Activated CD8-positive, alpha-beta memory T cell treated with anti-CD3 and anti-CD28 coated beads for 4 hours (primary cell): ENCODE data around the gene KIF1A.
A peak's percentile ranks its signal among the peaks of the same experiment; 100 is the strongest.
"Not testable (repeated sequence)": the region's sequence is repeated elsewhere in the genome, so short reads cannot be mapped to it uniquely, and the experiment has no call there.

ENCODE experiments used
- DNase-seq, 2 donors: peaks; one replicate each; pipeline ENCODE4 v3.0.0-alpha.2; 2020; ENCODE audit warnings: low read depth in 2 of 2

Gene KIF1A

DNA sequence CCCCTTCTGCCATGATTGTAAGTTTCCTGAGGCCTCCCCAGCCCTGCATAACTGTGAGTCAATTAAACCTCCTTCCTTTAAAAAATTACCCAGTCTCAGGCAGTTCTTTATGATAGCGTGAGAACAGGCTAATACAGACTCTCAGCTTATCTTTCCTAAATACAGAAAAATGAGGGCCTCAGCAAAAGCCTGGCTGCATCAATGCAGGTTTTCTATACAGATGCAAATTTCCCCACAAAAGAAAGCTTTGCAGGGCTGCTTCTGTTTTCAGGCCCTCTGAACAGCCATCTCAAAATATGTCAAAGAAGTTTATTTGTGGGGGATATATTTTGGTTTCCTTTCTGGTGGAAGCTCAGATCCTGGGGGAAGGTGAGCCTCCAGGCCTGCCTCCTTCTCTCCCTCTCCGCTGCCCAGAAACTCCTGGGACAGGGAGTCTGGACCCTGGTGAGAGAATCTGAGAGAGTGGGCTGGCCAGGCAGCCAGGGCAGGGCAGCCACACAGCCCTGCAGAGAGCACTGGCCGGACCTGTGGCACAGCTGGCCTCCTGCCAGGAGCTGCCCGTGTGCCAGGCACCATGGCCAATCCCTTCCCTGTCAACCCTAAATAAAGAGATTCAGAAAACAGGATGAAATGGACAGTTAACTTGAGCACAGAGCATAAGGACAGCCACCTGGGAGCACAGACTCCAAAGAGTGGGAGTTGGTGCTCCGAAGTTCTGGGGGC is 27.0 kb upstream of the KIF1A start:
- no peak for DNase-seq

DNA sequence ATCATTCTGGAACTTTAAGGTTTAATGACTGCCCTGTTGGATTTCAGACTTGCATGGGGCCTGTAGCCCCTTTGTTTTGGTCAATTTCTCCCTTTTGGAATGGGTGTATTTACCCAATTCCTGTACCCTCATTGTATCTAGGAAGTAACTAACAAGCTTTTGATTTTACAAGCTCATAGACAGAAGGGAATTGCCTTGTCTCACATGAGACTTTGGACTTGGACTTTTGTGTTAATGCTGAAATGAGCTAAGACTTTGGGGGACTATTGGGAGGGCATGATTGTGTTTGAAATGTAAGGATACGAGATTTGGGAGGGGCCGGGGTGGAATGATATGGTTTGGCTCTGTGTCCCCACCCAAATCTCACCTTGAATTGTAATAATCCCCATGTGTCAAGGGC is 26.3 kb upstream of the KIF1A start:
- not testable (repeated sequence) for DNase-seq

DNA sequence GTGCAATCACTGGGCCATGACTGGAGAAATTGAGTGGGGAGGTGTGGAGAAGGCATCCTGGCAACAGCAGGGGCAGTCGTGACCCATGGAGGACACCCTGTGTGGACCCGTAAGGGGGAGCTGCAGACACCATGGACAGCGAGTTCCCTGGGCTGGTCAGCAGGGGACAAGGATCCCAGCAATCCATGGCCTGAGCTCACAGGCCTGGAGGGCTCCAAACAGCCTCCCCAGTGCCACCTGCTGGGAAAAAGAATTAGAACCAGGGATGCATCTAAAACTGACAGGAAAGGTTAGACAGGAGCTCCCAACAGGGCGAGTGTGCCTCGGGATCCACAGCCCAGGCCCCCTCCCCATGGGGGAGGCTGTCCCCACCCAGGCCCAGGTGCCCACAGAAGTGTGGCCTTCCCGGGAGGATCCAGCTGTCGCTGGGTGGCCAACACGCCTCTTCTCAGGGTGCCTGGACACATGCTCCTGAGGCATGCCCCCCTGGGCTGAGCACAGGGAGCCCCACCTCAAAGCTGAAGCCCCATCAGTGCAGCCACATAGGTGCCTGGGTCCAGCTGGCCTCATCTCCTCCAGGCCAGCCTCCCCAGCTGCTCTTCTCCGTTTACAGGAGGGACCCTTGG is 20.5 kb upstream of the KIF1A start:
- no peak for DNase-seq

DNA sequence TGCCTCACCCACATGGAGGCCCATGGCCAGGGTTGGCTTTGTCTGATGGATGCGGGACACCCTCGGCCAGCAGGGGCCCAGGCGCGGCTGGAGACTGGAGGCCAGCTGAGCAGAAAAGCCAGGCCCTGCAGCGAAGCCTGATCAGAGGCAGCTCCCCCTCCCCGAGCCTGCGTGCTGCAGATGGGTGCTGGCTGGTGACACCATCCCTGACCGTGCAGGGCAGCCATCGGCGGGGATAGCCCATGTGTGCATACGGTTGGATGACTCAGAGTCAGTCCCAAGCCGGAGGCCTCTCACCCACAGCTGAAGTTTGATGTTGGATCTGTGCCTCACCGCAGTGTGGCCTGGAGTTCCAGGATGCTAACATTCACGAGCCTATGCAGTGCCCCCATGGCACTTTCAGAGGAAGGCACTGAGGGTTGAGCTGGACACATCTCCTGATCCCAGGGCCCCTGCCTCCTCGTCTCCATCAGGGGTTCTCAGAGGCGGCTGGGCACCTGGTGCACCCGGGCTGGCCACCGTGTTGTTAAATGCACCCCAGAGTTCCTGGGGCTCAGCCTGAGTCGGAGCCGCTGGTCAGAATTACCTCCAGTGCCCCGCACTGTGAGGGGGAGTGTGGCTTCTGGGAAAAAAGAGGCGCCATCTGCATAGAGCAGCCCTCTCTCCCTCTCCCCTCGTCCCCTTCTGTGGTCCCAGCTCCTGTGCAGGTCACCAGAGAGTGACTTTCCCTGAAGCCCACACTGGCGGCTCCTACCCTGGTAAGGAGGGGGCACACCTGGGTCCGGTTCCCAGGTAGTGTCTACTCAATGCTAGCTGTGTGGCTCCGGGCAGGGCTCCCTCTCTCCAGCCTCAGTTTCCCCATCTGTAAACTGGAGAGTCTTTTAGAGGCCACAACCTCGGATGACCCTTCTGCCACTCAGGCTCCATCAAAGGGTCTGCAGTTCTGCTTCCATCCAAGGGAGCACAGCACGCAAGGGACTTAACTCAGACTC is 19.4 kb upstream of the KIF1A start:
- DNase-seq = no peak

DNA sequence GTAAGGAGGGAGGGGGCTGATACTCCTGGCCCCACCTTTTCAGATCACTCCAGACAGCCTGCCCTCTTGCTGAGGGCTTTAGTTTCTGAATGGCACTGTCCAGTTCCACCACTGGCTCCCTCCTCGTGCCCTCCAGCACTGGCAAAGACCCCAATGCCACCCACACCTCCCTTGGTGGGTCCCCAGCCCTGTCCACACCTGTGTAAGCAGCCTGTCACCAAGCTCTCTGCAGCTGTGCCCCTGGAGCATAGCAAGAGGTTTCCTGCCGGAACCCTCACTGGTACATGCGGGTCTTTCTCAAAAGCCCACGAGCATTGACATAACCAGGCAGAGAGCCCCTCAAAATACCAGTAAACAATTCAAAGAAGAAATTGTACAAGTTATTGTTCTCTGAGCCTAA is 17.6 kb upstream of the KIF1A start:
- no peak for DNase-seq

DNA sequence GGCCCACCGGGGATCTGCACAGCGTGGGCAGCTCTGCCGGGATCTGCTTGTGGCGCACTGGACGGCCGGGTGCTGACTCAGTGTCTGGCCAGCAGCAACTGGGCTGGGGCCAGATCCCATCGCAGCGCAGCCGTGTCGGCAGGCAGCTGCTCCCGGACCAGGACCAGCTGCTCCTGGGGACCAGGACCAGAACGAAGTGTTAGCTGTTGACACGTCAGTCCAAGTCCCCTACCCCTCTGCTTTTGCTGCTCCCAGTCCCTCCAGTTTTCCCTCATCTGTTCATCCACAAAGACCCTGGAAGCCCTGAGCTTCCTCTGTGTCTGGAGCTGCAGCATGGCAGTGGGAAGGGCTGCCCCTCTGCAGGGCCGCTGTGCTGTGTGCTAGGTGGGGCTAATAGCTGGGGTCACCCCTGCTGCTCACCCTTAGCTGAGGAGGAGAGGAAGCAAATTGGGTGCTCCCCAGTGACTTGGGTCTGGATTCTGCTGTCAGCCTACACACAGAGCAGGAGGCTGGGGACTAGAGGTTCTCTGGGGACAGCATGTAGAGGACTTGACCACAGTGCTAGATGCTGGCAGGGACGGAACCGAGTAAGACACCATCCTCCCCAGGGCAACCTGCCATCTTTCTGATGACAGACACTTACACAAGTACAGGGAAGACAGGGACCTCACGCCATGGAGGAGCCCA is 16.9 kb upstream of the KIF1A start:
- no peak for DNase-seq

DNA sequence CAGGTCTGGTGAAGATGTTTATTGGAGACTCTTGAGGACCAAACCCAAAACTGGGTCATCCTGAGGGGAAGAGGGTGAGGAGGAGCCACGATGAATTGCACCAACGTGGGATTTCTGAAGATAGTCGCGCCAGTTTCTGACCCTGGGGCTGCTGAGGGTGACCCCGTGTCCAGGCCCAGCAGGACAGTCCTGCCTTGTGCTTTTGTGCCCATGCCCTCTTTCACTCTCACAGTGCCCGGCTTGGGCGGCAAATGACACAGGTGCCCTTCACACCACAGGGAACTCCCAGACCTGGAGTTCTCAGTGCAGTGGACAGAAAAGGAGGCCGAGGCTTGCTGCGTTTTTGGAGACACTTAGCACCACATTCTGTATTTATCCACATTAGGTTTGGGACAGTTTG is 15.5 kb upstream of the KIF1A start:
- no peak for DNase-seq

DNA sequence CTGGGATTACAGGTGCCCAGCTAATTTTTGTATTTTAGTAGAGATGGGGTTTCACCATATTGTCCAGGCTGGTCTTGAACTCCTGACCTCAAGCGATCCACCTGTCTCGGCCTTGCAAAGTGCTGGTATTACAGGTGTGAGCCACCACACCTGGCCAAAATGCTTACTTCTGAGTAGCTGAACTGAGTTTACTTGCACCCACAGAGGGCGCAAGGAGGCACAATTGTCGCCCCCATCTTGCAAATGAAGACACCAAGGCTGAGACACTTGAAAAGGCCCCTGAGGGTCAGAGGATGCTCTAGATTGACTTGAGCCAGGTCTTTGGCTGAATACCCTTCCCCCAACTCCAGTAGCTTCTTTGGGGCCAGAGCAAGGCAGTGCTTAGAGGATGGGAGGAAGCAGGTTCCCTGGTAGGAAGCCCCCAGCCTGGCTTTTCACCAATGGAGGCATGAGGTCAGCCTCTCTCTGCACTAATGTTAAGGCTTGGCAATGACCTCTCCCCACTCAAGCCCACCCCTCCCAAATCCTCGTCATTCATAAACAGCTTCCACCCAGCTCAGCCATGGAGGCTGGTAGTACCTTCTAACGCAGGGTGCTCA is 14.5 kb upstream of the KIF1A start:
- DNase-seq = no peak

DNA sequence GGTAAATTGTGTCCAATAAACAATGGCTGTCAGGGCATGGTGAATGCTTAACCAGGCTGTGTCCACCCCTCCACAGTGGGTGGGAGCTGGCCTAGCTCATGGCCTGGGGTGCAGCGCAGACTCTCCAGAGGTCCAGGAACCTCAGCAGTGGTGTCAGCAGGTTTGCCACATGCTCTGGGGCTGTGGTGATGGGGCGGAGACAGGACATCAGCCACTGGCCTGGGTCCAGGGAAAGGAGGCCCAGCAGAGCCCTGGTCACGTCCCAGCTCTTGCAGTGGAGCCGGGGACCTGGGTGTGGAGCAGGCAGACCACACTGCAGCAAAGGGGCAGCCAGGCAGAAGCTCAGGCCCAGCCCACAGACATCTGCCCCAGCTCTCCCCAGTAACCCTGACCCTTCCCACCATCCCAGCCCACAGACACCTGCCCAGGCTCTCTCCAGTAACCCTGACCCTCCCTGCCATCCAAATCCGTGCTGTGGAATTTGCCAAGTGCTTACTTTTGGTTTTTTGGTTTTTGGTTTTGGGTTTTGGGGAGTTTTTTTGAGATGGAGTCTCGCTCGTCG is 13.8 kb upstream of the KIF1A start:
- DNase-seq = no peak

DNA sequence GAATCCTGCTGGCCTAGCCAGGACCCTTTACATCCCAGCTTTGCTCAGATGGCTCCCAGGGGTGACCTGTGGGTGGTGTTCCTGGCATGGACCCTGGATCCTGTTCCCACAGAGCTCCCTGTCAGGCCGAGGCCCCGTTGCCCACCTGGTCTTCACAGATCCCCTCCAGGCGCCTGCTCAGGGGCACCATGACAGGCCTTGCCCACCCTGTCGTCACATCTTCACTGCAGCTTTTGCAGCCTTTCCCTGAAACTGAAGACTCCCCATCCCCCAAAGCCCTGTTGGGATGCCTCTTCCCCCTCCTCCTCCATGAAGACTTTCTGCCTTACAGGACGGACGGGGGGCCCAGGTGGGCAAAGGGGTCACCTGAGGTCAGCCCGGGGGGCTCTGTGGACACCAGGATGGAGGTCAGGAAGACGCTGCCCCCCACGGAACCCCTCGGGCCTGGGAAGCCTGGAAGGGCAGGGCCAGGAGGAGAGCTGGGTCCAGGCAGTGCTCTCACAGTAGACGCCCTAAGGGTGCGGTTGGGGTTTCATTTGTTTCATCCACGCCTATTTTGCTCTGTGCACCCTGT is 13.0 kb upstream of the KIF1A start:
- DNase-seq = no peak

DNA sequence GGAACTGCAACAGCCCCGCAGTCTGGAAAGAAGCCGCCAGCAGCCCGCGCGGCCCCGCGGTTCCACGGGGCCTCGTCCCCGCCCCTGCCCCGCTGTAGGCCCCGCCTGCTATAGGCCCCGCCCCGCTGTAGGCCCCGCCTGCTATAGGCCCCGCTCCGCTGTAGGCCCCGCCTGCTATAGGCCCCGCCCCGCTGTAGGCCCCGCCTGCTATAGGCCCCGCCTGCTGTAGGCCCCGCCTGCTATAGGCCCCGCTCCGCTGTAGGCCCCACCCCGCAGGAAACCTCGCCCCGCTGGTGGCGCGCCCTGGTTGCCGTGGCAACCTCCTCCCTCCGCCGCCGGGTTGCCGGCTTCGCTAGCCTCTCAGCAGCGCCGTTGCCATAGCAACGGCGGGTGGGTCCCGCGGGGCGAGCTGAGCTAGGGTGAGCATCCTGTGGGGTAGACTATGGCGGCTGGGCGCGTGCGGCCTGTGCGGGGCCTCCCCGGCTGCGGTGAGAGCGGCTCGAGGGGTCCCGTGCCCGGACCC is 12.2 kb upstream of the KIF1A start:
- peak; percentile 92 to 95 for DNase-seq

DNA sequence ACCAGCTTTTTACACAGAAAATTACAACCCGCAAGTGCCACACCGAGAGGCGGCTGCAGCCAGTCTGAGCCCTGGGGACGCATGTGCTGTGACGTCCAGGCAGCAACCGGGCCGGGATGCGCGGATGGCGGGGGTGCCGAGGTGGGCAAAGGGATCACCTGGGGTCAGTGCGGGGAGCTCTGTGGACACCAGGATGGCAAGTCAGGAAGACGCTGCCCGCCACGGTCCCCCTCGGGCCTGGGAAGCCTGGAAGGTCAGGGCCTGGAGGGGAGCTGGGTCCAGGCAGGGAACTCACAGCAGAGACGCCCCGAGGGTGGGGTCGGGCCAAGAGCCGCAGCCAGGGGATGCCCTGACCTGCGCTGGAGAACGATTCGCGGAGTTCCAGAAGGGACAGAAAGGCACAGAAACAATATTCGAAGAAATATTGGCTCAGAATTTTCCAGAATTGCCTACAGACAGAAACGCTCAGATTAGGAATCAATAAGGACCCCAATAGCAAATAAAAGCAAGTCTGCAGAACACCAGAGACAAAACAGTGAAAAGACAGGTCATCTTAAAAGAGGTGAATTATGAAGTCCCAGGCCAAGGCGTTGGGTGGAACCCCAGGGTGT is 11.7 kb upstream of the KIF1A start:
- DNase-seq = no peak

DNA sequence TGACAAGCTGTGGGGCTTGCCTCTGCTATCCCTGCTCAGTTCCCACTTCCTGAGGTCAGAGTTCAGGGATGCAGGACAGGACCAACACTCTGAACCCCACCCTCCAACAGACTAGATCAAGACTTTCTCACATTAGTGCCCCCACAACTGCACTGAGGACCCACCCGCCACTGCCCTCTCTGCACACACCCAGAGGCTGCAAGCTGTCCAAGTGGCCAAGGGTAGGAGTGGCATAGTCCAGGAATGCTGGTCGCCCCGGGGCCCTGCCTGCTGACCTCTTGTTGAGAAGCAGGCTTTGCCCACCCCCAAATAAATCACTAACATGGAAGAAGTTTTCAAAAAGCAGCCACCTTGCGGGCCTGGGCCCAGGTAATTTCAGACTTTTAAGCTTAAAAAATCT is 5.5 kb upstream of the KIF1A start:
- no peak for DNase-seq

DNA sequence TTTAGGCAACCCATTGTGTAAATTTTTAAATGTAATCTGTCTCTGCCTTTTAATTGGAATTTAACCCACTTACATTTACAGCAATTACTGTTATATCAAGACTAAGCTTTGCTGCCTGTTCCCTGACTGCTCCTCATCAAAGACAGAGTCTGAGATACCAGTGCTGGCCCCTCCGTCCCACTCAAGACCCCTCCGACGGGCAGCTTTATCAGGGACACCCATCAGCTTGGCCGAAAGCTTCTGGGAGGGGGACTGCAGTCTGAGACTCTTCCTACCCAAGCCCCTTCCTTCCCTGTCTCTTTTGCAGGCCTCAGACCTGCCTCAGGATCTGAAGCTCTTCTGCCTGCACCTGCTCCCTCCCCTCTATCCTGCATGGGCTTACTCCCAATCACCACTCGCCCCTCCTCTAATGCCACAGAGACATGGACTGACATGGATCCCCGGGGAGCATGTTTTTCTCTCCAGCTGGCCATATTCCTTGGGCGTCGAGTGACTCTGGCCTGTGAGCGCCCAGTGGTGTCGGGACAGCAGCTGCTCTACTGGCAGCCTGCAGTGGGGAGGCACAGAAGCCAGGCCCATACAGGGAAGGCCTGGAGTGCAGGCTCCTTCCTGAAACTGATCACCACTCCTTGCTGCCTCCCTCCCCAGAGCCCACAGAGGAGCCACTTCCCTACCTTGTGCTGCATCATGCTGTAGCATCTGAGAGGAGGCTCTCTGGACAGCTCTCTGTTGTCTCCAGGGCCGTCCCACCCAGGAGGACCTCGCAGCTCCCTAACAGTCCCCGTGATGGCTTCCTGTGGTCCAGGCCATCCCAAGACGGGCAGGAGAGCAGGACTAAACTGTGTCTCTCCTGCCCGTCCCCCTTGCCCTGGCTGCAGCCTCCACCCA is 3.7 kb upstream of the KIF1A start:
- no peak for DNase-seq

DNA sequence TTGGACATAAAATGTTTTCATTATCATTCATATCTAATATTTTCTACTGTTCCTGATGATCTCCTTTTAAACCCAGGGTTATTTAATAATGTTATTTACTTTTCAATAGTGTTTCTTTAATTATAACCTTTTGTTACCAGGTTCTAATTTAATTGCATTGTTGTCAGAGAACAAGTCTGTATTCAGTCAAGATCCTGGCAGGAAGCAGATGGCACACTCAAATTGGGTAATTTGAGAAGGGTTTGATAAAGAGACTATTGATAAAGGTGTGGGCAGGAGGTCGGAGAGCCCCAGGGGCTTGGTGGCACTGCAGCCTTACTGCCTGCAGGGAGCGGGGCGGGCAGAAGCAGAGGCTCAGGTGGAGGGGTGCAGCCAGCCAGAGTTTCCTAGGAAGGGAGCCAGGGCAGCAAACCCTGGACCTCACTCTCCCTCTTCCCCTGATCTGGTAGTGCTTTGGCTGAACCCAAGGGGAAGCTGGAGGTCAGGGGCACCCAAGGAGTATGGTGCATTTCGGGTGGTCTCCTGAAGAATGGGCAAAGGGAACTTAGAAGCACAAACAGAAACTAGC is 2.3 kb upstream of the KIF1A start:
- no peak for DNase-seq

DNA sequence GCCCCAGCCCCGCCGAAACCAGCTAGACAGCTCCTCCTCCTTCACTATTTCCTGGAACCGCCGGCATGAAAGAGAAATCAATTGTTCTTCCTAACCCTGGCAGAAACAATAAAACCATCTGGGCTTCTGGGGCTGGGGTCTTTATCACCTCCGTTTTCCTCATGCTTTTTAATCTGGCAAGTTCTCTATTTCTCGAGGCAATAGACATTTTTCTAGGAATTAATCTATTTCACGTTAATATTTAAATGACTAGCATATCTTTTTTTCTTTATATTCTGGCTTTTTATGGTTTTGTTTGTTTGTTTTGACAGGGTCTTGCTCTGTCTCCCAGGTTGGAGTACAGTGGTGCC is 1.4 kb upstream of the KIF1A start:
- no peak for DNase-seq

DNA sequence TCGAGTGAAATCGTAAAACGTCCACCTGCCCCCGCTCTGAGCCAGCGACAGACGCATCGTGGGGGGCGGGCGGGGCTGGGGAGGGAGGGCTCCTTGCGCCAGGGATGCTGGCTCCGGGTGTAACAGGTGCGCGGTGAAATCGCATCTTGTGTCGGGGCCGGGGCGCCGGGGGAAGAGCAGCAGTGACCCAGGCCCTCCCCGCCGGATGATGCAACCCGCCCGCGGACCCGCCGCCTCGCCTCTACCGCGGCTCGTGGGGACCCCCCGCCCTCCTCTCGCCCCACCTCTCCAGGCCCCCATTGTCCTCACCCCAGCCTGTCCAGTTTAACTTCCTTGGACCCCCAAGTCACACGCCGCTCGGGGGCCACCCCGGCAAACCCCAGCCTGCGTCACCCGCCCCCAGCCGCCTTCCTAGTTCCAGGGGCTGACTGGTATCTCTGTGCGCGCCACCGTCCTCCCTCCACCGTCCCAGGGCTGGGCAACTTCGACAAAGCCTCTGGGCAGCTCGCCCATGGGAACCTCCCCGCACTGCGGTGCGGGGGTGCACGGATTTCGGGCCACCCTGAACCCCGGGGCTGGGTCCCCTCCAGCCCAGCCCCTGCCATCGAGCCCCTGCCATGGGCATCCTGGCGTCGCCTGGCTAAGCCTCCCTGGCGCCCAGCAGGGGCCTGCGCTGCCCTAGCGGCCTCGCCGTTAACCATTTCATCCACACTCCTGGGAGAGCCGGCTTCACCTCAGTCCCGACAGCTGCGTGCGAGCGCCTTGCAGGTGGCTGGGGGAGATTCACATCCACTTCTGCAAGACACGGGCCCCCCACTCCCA is 799 bp upstream of the KIF1A start:
- no peak for DNase-seq
